HCT116 (cell line): ENCODE results near the gene DHX57. TPM values are rescaled to one million over a fixed set of nuclear protein-coding genes. Genes with fewer than 3 reads are reported as not detected.

Experiments used
- ATAC-seq: fragments of 200-7000 bp; cut with Tn5 transposase; 2 replicates; pipeline ENCODE4 v1.9.1; 2020; ENCODE audit warnings: mild to moderate bottlenecking, moderate library complexity
- BruUV-seq: library from RNA; stranded (reverse); fragments of 400-500 nt; replicated peaks from 2 replicates; lab custom pipeline; 2021; lab: Mats Ljungman, UMichigan
- CTCF ChIA-PET: fragments of 300-600 bp; sonication (Branson Sonifier 250); formaldehyde crosslinking; loops from one replicate; lab custom pipeline; 2021; ENCODE audit warnings: antibody characterized with exemption; lab: Charles Lee
- POLR2A ChIA-PET: fragments of 300-600, 350-600 bp; sonication (Branson Sonifier 250); formaldehyde crosslinking; loops from one replicate; lab custom pipeline; 2021; ENCODE audit warnings: antibody characterized with exemption; lab: Charles Lee
- RAD21 ChIA-PET, 2 experiments: fragments of 300-600 bp; sonication (Branson Sonifier 250); formaldehyde crosslinking; loops; one replicate each; lab custom pipeline; 2023; ENCODE audit warnings: low total read pairs in 2 of 2; ENCODE audit not compliant: uncharacterized antibody in 2 of 2, unreplicated experiment in 2 of 2, low non-redundant PET in 1 of 2; lab: Charles Lee
- DNase-seq: peaks from one replicate; pipeline ENCODE4 v3.0.0-alpha.2; 2010; ENCODE audit warnings: low read depth, low spot score
- H2AFZ ChIP-seq: fragments of 200-600 bp; shearing (Covaris generic), sonication (generic); 2 replicates; pipeline ENCODE4 v1.6.1; 2017; ENCODE audit warnings: low read depth, mixed run types, mixed read lengths, antibody characterized with exemption, low read length; ENCODE audit not compliant: poor library complexity, severe bottlenecking
- H3K27ac ChIP-seq: 2 replicates; pipeline ENCODE4 v1.5.1; 2012; ENCODE audit warnings: low read depth, low read length
- H3K27me3 ChIP-seq: fragments of 200-600 bp; sonication (generic); 2 replicates; pipeline ENCODE4 v1.6.1; 2016; ENCODE audit warnings: mixed run types, low read length, mixed read lengths; ENCODE audit not compliant: insufficient read depth
- H3K36me3 ChIP-seq, 2 experiments: fragments of 200-500 bp in 1 of 2; fragments of 200-600 bp in 1 of 2; sonication (Bioruptor generic) in 1 of 2; sonication (generic) in 1 of 2; 2 replicates each; pipeline versions ENCODE4 v1.5.1 to v1.6.1; 2014 to 2016; ENCODE audit warnings: low read length in 2 of 2, inconsistent platforms in 1 of 2, mixed read lengths in 1 of 2, mixed run types in 1 of 2; ENCODE audit not compliant: insufficient read depth in 2 of 2, control insufficient read depth in 1 of 2
- H3K4me1 ChIP-seq, 2 experiments: fragments of 200-600 bp in 1 of 2; sonication (generic) in 1 of 2; 2 replicates each; pipeline versions ENCODE4 v1.5.1 to v1.6.1; 2012 to 2017; ENCODE audit warnings: low read length in 2 of 2, inconsistent platforms in 1 of 2, mild to moderate bottlenecking in 1 of 2, mixed read lengths in 1 of 2, mixed run types in 1 of 2, moderate library complexity in 1 of 2; ENCODE audit not compliant: insufficient read depth in 2 of 2, control insufficient read depth in 1 of 2
- H3K4me2 ChIP-seq: fragments of 200-600 bp; sonication (generic); 2 replicates; pipeline ENCODE4 v1.6.1; 2017; ENCODE audit warnings: mixed run types, low read length, mixed read lengths
- H3K4me3 ChIP-seq, 2 experiments: fragments of 200-600 bp in 1 of 2; sonication (generic) in 1 of 2; replicated peaks in 1 of 2; 2 replicates each; pipeline ENCODE4 v1.5.1; 2011 to 2016; ENCODE audit warnings: low read length in 2 of 2, control low read depth in 1 of 2, low read depth in 1 of 2, mild to moderate bottlenecking in 1 of 2, mixed read lengths in 1 of 2, mixed run types in 1 of 2
- H3K79me2 ChIP-seq: fragments of 200-600 bp; sonication (generic); 2 replicates; pipeline ENCODE4 v1.6.1; 2017; ENCODE audit warnings: mild to moderate bottlenecking, mixed run types, low read length, moderate library complexity, mixed read lengths; ENCODE audit not compliant: insufficient read depth
- H3K9ac ChIP-seq: fragments of 200-600 bp; sonication (generic); 2 replicates; pipeline ENCODE4 v1.6.1; 2016; ENCODE audit warnings: low read length, mixed read lengths
- H3K9me2 ChIP-seq: fragments of 200-600 bp; sonication (generic), shearing (Covaris generic); 2 replicates; pipeline ENCODE4 v1.6.1; 2017; ENCODE audit warnings: mixed run types, mild to moderate bottlenecking, moderate library complexity; ENCODE audit not compliant: insufficient read depth
- H3K9me3 ChIP-seq, 2 experiments: fragments of 200-500 bp in 1 of 2; fragments of 200-600 bp in 1 of 2; sonication (Bioruptor generic) in 1 of 2; sonication (generic) in 1 of 2; 2 replicates each; pipeline ENCODE4 v1.6.1; 2014 to 2017; ENCODE audit warnings: low read length in 2 of 2, mixed read lengths in 2 of 2, inconsistent platforms in 1 of 2, low read depth in 1 of 2, mild to moderate bottlenecking in 1 of 2, mixed run types in 1 of 2, moderate library complexity in 1 of 2; ENCODE audit not compliant: control insufficient read depth in 1 of 2, insufficient read depth in 1 of 2
- H4K20me1 ChIP-seq: fragments of 200-600 bp; sonication (generic), shearing (Covaris generic); 2 replicates; pipeline ENCODE4 v1.6.1; 2017; ENCODE audit warnings: mixed run types, mild to moderate bottlenecking, moderate library complexity; ENCODE audit not compliant: insufficient read depth
- ATF3 ChIP-seq: IDR thresholded peaks from 2 replicates; pipeline ENCODE4 v1.6.1; 2012
- CEBPB ChIP-seq: IDR thresholded peaks from 2 replicates; pipeline ENCODE4 v1.6.1; 2012; ENCODE audit warnings: low read depth
- CTCF ChIP-seq, 3 experiments: fragments of 200-600 bp in 1 of 3; sonication (generic) in 1 of 3; IDR thresholded peaks in 2 of 3; conservative IDR thresholded peaks in 1 of 3; 2 replicates each; pipeline ENCODE4 v1.5.1; 2012 to 2017; ENCODE audit warnings: low read depth in 2 of 3, low read length in 2 of 3, antibody characterized with exemption in 1 of 3, borderline replicate concordance in 1 of 3, control low read depth in 1 of 3, mild to moderate bottlenecking in 1 of 3, mixed read lengths in 1 of 3, mixed run types in 1 of 3, moderate library complexity in 1 of 3; ENCODE audit not compliant: insufficient read depth in 1 of 3
- EGR1 ChIP-seq: IDR thresholded peaks from 2 replicates; pipeline ENCODE4 v1.6.1; 2012; ENCODE audit warnings: low read depth
- ELF1 ChIP-seq: IDR thresholded peaks from 2 replicates; pipeline ENCODE4 v1.6.1; 2012; ENCODE audit warnings: low read depth, borderline replicate concordance
- EZH2 ChIP-seq: fragments of 200-600 bp; sonication (generic); IDR thresholded peaks from 2 replicates; pipeline ENCODE4 v1.6.1; 2017; ENCODE audit warnings: antibody characterized with exemption, mixed run types
- EZH2phosphoT487 ChIP-seq: fragments of 200-600 bp; IDR thresholded peaks from 2 replicates; pipeline ENCODE4 v1.6.1; 2018; ENCODE audit warnings: antibody characterized with exemption, borderline replicate concordance
- FOSL1 ChIP-seq: IDR thresholded peaks from 2 replicates; pipeline ENCODE4 v1.6.1; 2012; ENCODE audit warnings: low read depth
- JUND ChIP-seq: IDR thresholded peaks from 2 replicates; pipeline ENCODE4 v1.6.1; 2012
- MAX ChIP-seq: IDR thresholded peaks from 2 replicates; pipeline ENCODE4 v1.6.1; 2012
- POLR2A ChIP-seq: IDR thresholded peaks from 2 replicates; pipeline ENCODE4 v1.7.0; 2011; ENCODE audit warnings: borderline replicate concordance; ENCODE audit not compliant: insufficient read depth, insufficient read length; ENCODE audit errors: extremely low read depth
- RAD21 ChIP-seq: IDR thresholded peaks from 2 replicates; pipeline ENCODE4 v1.6.1; 2012; ENCODE audit warnings: low read depth, mild to moderate bottlenecking
- SIN3A ChIP-seq: IDR thresholded peaks from 2 replicates; pipeline ENCODE4 v1.6.1; 2012; ENCODE audit warnings: low read depth
- SP1 ChIP-seq: IDR thresholded peaks from 2 replicates; pipeline ENCODE4 v1.6.1; 2012; ENCODE audit warnings: low read depth
- TCF7L2 ChIP-seq: IDR thresholded peaks from 2 replicates; pipeline ENCODE4 v1.7.0; 2011; ENCODE audit warnings: borderline replicate concordance, inconsistent platforms; ENCODE audit not compliant: insufficient read depth, insufficient read length; ENCODE audit errors: extremely low read depth
- YY1 ChIP-seq: IDR thresholded peaks from 2 replicates; pipeline ENCODE4 v1.6.1; 2011; ENCODE audit warnings: low read length, low read depth, moderate library complexity, mild to moderate bottlenecking; ENCODE audit not compliant: insufficient replicate concordance; ENCODE audit errors: extremely low read depth
- ZBTB33 ChIP-seq: IDR thresholded peaks from 2 replicates; pipeline ENCODE4 v1.6.1; 2011; ENCODE audit warnings: mild to moderate bottlenecking, low read length, moderate library complexity; ENCODE audit not compliant: insufficient replicate concordance; ENCODE audit errors: extremely low read depth
- ZFX ChIP-seq: fragments of 450-650 bp; IDR thresholded peaks from 2 replicates; pipeline ENCODE4 v1.6.1; 2017
- ZNF274 ChIP-seq: fragments of 200-500 bp; sonication (Bioruptor generic); IDR thresholded peaks from 2 replicates; pipeline ENCODE4 v1.6.1; 2014; ENCODE audit warnings: mild to moderate bottlenecking, low read depth, low read length, inconsistent platforms
- intact Hi-C: fragments of 100-400 bp; cut with micrococcal nuclease; formaldehyde crosslinking; loops from 2 replicates; pipeline ENCODE4 v1.10.0; 2022
- total RNA-seq: library from RNA; stranded (reverse); gene quantifications from one replicate; pipeline ENCODE4 v1.2.1, GENCODE V29; 2021; ENCODE audit not compliant: unreplicated experiment

Gene DHX57
- total RNA-seq, 1 experiment from 2014 or later = 19.4 TPM

- H4K20me1 ChIP-seq = no peaks in the 10 kb centered on the region
These were observed 39.7 kb downstream of the DHX57 start for GRCh38 chr2:38835990-38836389.

More at GRCh38 chr2:38835990-38836389, 39.7 kb downstream of the DHX57 start:
- no peaks in the 10 kb centered on the region for H3K9me2 ChIP-seq
- ATAC-seq = no peak
- TF ChIP-seq POLR2A (no peak), ZNF274 (no peak), EGR1 (no peak), TCF7L2 (no peak), ZFX (no peak), ELF1 (no peak), EZH2phosphoT487 (no peak), RAD21 (no peak), JUND (no peak), SP1 (no peak), EZH2 (no peak), CEBPB (no peak), MAX (no peak), ZBTB33 (no peak), SIN3A (no peak), YY1 (no peak), CTCF (IDR thresholded peaks at IDR 0.05 in 2 of 3, conservative IDR thresholded peaks at IDR 0.05 in 1 of 3; ENCODE audit: borderline replicate concordance in 1 of 3, insufficient read depth in 1 of 3, low read depth in 2 of 3, low read length in 2 of 3) (no peak), ATF3 (no peak), FOSL1 (no peak)
- H3K27ac ChIP-seq = no peak overlapping the region
- no peak overlapping the region for H3K9ac ChIP-seq
- ChIA-PET CTCF (no interaction called here), POLR2A (no interaction called here), RAD21 (no interaction called here)
- intact Hi-C loops = loop anchor here (10.0 kb wide), 1 partner anchor 301 kb away; no protein-coding TSS in a partner anchor
- no TSS peak for BruUV-seq
- DNase-seq = no peak
- no peak overlapping the region for H3K4me2 ChIP-seq
- no peaks in the 10 kb centered on the region for H3K27me3 ChIP-seq
- H3K79me2 ChIP-seq = no peaks in the 10 kb centered on the region
- H2AFZ ChIP-seq = no peak overlapping the region
- no peaks in the 10 kb centered on the region for H3K9me3 ChIP-seq
- H3K4me1 ChIP-seq = no peaks in the 10 kb centered on the region
- H3K36me3 ChIP-seq = peaks cover 0 to 19% of the 10 kb centered on the region in 2 experiments; a peak in 3 of 4 replicates
- H3K4me3 ChIP-seq = no peak overlapping the region
